H1 (cell line): ENCODE measurements around the gene SMPDL3B. TPM values are rescaled to one million over a fixed set of nuclear protein-coding genes. Genes with fewer than 3 reads are reported as not detected.

Source experiments
- SRF ChIP-seq: IDR thresholded peaks from 2 replicates; pipeline ENCODE4 v1.6.1; 2011; ENCODE audit warnings: mild to moderate bottlenecking, low read depth, low read length, moderate library complexity
- SUZ12 ChIP-seq: fragments of 200-600 bp; sonication (generic); IDR thresholded peaks from 2 replicates; pipeline ENCODE4 v1.6.1; 2012; ENCODE audit warnings: mild to moderate bottlenecking, inconsistent platforms, low read length, moderate library complexity, mixed read lengths
- polyA plus RNA-seq, 7 experiments: library from polyadenylated mRNA; depleted of rRNA in 3 of 7; stranded (reverse) in 5 of 7; unstranded in 2 of 7; fragments of >200 nt in 5 of 7; fragments of 200-250 nt in 2 of 7; gene quantifications; 1 replicate in 5 of 7; 2 replicates in 1 of 7; 4 replicates in 1 of 7; pipeline versions ENCODE4 v1.2.1 to v1.2.3, GENCODE V29; 2011 to 2013; ENCODE audit warnings: missing spikeins in 2 of 7, mixed read lengths in 2 of 7
- total RNA-seq: library from RNA; stranded (reverse); fragmentation: NEBNext Ultra II Directional; extraction: Animal tissue kit (Norgen Biotek cat#: 25700); gene quantifications from 2 replicates; pipeline ENCODE4 v1.2.1, GENCODE V29; 2021

SMPDL3B gene
- total and polyA plus RNA-seq, 2 of the 8 experiments (the other 6 are each of a cell fraction or from before 2014, with no cell fraction given) = 54.7 to 143 TPM

GRCh38 chr1:27959792-27960603, 25.2 kb downstream of the SMPDL3B start, which contains the start of gene XKR8 (continued):
- TF ChIP-seq SUZ12 = no peak
- TF ChIP-seq SRF = no peak; the same call in 1 of the 2 replicates
